Heart left ventricle (tissue), 16 donors: Measurements from ENCODE around the gene MATN1. TPM values are rescaled to one million over a fixed set of nuclear protein-coding genes. Genes with fewer than 3 reads are reported as not detected.

ENCODE experiments used
- ATAC-seq, 4 donors: fragments of 200-7000 bp; cut with Tn5 transposase; one replicate each; pipeline ENCODE4 v1.9.1; 2020 to 2022; ENCODE audit warnings: moderate library complexity in 4 of 4, mild to moderate bottlenecking in 3 of 4, moderate number of reproducible peaks in 1 of 4
- DNase-seq, 5 donors: peaks; one replicate each; pipeline ENCODE4 v3.0.0-alpha.2; 2020
- H3K27ac ChIP-seq, 12 donors: fragments of 200-600 bp; sonication (generic) in 4 of 12; one replicate each; pipeline versions ENCODE4 v1.5.0 to v1.8.0; 2016 to 2022; ENCODE audit warnings: mild to moderate bottlenecking in 2 of 12
- H3K27me3 ChIP-seq, 9 donors: fragments of 200-600 bp; sonication (generic) in 2 of 9; one replicate each; pipeline versions ENCODE4 v1.5.1 to v1.8.0; 2016 to 2022; ENCODE audit warnings: mild to moderate bottlenecking in 3 of 9
- H3K36me3 ChIP-seq, 9 donors: fragments of 200-600 bp; sonication (generic) in 2 of 9; one replicate each; pipeline versions ENCODE4 v1.5.0 to v1.8.0; 2018 to 2022; ENCODE audit warnings: mild to moderate bottlenecking in 2 of 9
- H3K4me1 ChIP-seq, 12 donors: fragments of 200-600 bp; sonication (generic) in 4 of 12; one replicate each; pipeline versions ENCODE4 v1.5.0 to v1.8.0; 2016 to 2022; ENCODE audit warnings: mild to moderate bottlenecking in 3 of 12
- H3K4me3 ChIP-seq, 12 donors: fragments of 200-600 bp; sonication (generic) in 4 of 12; one replicate each; pipeline versions ENCODE4 v1.5.0 to v1.8.0; 2017 to 2022; ENCODE audit warnings: mild to moderate bottlenecking in 9 of 12, moderate library complexity in 4 of 12
- H3K9me3 ChIP-seq, 12 donors: fragments of 200-600 bp; sonication (generic) in 4 of 12; one replicate each; pipeline versions ENCODE4 v1.5.0 to v1.8.0; 2016 to 2022; ENCODE audit warnings: mild to moderate bottlenecking in 1 of 12
- CTCF ChIP-seq, 12 donors: fragments of 200-600 bp; sonication (generic) in 4 of 12; IDR thresholded peaks; one replicate each; pipeline versions ENCODE4 v1.5.0 to v1.8.0; 2018 to 2022; ENCODE audit warnings: antibody characterized with exemption in 12 of 12, mild to moderate bottlenecking in 5 of 12
- POLR2A ChIP-seq, 2 donors: fragments of 450-650 bp; IDR thresholded peaks; one replicate each; pipeline ENCODE4 v1.6.1; 2017; ENCODE audit warnings: antibody characterized with exemption in 2 of 2, mild to moderate bottlenecking in 2 of 2, moderate library complexity in 2 of 2
- WGBS, 4 donors: extraction: QIAGEN DNeasy Blood & Tissue Kit in 2 of 4; methylation state at CpG; one replicate each; pipeline versions ENCODE4 v1.1.5 to v1.1.7; 2013 to 2018; 5-methylcytosine and 5-hydroxymethylcytosine counted together
- intact Hi-C, 10 donors: fragments of 100-400 bp; cut with DNase I; formaldehyde crosslinking; loops; one replicate each; pipeline versions ENCODE4 v1.11.1 to v1.14.2; 2022
- polyA plus RNA-seq, 2 donors: library from polyadenylated mRNA; stranded (reverse); fragments of 200-250 nt; gene quantifications; one replicate each; pipeline ENCODE4 v1.2.3, GENCODE V29; 2013
- total RNA-seq, 9 donors: library from RNA; depleted of rRNA in 2 of 9; stranded (reverse); fragments of >200 nt in 2 of 9; fragmentation: NEBNext Ultra II Directional in 3 of 9; extraction: Animal tissue kit (Norgen Biotek cat#: 25700) in 3 of 9; gene quantifications; one replicate each; pipeline versions ENCODE4 v1.1.0 to v1.2.4, GENCODE V29; 2016 to 2023
- donor health status: ischemic (EF 13 %, LVEDD 7.1; RV severe dilation, severe dysfunction).
- donor health status: healthy with polysubstance abuse.
- donor health status: DM: no; HTN: yes; CAD: no.
- donor health status: DM: no; HTN: no; CAD: no.
- donor health status: ischemic (EF 25% LVEDD 6.9; RV normal size, moderate dysfunction).
- donor health status: ischemic (EF 25% LVEDD 5.7; RV mildly dilated, moderate dysfunction).
- donor health status: healthy.
- donor health status: DM: yes; HTN: yes; CAD: no.
- donor health status: ischemic (EF 35%, LVEDD 5.7; RV mildly dilated, moderate dysfunction).
- donor health status: nonischemic (EF 11% LVEDD 7.7; RV severe dilation, severe dysfunction).
- donor health status: DM: yes; HTN: yes; CAD: no.
- donor health status: PGD.
- donor health status: ischemic (EF 29% LVEDD 5.4; RV normal size, mild dysfunction).
- donor health status: nonischemic (EF 23%, LVEDD 6.1; RV moderate dilation, normal function).

Gene MATN1
- total and polyA plus RNA-seq, 11 donors: 0.67 TPM; not detected in 10

GRCh38 chr1:30726236-30726635, 2.9 kb upstream of the MATN1 start:
- H3K36me3 ChIP-seq: peaks cover 0 to 7% (median 0%) of the 10 kb centered on the region in 9 donors
- no peaks in the 10 kb centered on the region for H3K9me3 ChIP-seq
- TF ChIP-seq POLR2A (IDR thresholded peaks at IDR 0.05) (no peak), CTCF (IDR thresholded peaks at IDR 0.05) (no peak)
- ATAC-seq (no peak), DNase-seq (peak in 1 of 5 donors; percentile 26)
- peaks cover 0 to 8% (median 0%) of the 10 kb centered on the region in 12 donors for H3K4me1 ChIP-seq
- H3K4me3 ChIP-seq: no peak overlapping the region
- intact Hi-C loops: loop anchor here in 4 of 10 donors (5.0 to 10.0 kb wide), 3 partner anchors 189 to 699 kb away; no protein-coding TSS in a partner anchor
- no peak overlapping the region for H3K27ac ChIP-seq
- no peaks in the 10 kb centered on the region for H3K27me3 ChIP-seq
- 81 to 84% (median 83%) methylated on average over 7 of the region's 7 CpGs for WGBS, 4 donors

- no peak overlapping the region for H3K4me3 ChIP-seq
- ATAC-seq: no peak
- H3K4me1 ChIP-seq: peaks cover 0 to 8% (median 0%) of the 10 kb centered on the region in 12 donors
- TF ChIP-seq CTCF (IDR thresholded peaks at IDR 0.05): no peak
- no peak for TF ChIP-seq POLR2A (IDR thresholded peaks at IDR 0.05)
- H3K27me3 ChIP-seq: no peaks in the 10 kb centered on the region
- DNase-seq: peak in 1 of 5 donors; percentile 52
- 88 to 91% (median 89%) methylated on average over 15 to 17 of the region's 17 CpGs for WGBS, 4 donors
- peaks cover 0 to 7% (median 0%) of the 10 kb centered on the region in 9 donors for H3K36me3 ChIP-seq
- no peak overlapping the region for H3K27ac ChIP-seq
- no peaks in the 10 kb centered on the region for H3K9me3 ChIP-seq
- intact Hi-C loops: loop anchor here in 4 of 10 donors (5.0 to 10.0 kb wide), 3 partner anchors 189 to 699 kb away; no protein-coding TSS in a partner anchor
These were observed 2.2 kb upstream of the MATN1 start for GRCh38 chr1:30725450-30726095.

GRCh38 chr1:30724655-30725421, 1.5 kb upstream of the MATN1 start:
- intact Hi-C loops: loop anchor here in 9 of 10 donors (5.0 to 10.0 kb wide), 6 partner anchors 182 to 700 kb away; partner anchors contain the start of gene SDC3 (in 1 of the 9)

More at GRCh38 chr1:30724655-30725421, 1.5 kb upstream of the MATN1 start:
- ATAC-seq (no peak), DNase-seq (peak in 1 of 5 donors; percentile 7)
- no peak for TF ChIP-seq POLR2A (IDR thresholded peaks at IDR 0.05)
- no peak for TF ChIP-seq CTCF (IDR thresholded peaks at IDR 0.05)
- peaks cover 0 to 7% (median 0%) of the 10 kb centered on the region in 9 donors for H3K36me3 ChIP-seq
- H3K4me3 ChIP-seq: no peak overlapping the region
- no peaks in the 10 kb centered on the region for H3K27me3 ChIP-seq
- H3K4me1 ChIP-seq: peaks cover 0 to 1% (median 0%) of the 10 kb centered on the region in 12 donors
- WGBS, 4 donors: 79 to 91% (median 85%) methylated on average over 5 of the region's 5 CpGs
- no peaks in the 10 kb centered on the region for H3K9me3 ChIP-seq
- H3K27ac ChIP-seq: no peak overlapping the region
